HepG2 (cell line): ENCODE data around the gene SIAH1. TPM values are rescaled to one million over a fixed set of nuclear protein-coding genes. Genes with fewer than 3 reads are reported as not detected.

Source experiments
- ATAC-seq: fragments of 200-7000 bp; cut with Tn5 transposase; 3 replicates; pipeline ENCODE4 v1.9.1; 2020; ENCODE audit warnings: mild to moderate bottlenecking, moderate library complexity
- BruUV-seq: library from RNA; stranded (reverse); fragments of 400-500 nt; replicated peaks from 2 replicates; lab custom pipeline; 2021; lab: Mats Ljungman, UMichigan
- CTCF ChIA-PET: fragments of 300-600 bp; formaldehyde crosslinking; extraction: SDS; loops from one replicate; lab custom pipeline; 2021; ENCODE audit warnings: low total read pairs, inconsistent platforms, low intra/inter-chr PET ratio; lab: Yijun Ruan, JAX
- POLR2A ChIA-PET: fragments of 350-600 bp; sonication (Branson Sonifier 250); formaldehyde crosslinking; loops from one replicate; lab custom pipeline; 2020; ENCODE audit warnings: antibody characterized with exemption, inconsistent platforms; lab: Yijun Ruan, JAX
- DNase-seq: peaks from one replicate; pipeline ENCODE4 v3.0.0-alpha.2; 2015; ENCODE audit warnings: low spot score
- FAIRE-seq: peaks from 3 replicates; lab custom pipeline; 2011; peaks lifted over from hg19 to GRCh38; lab: Jason Lieb, UNC
- H2AFZ ChIP-seq: one replicate; pipeline ENCODE4 v1.6.1; 2011; ENCODE audit warnings: low read length, inconsistent platforms
- H3K27ac ChIP-seq: fragments of 300-600 bp; 3 replicates; pipeline ENCODE4 v1.8.0; 2011; ENCODE audit warnings: mixed run types, mild to moderate bottlenecking, mixed read lengths, low read length, inconsistent platforms; ENCODE audit not compliant: insufficient read depth; ENCODE audit errors: extremely low read length
- H3K27me3 ChIP-seq, 2 experiments: fragments of 200-600 bp in 1 of 2; 2 replicates in 1 of 2; 3 replicates in 1 of 2; pipeline versions ENCODE4 v1.6.0 to v1.8.0; 2011; ENCODE audit warnings: low read length in 2 of 2, mild to moderate bottlenecking in 2 of 2, moderate library complexity in 2 of 2, inconsistent platforms in 1 of 2; ENCODE audit not compliant: insufficient read depth in 2 of 2, control insufficient read depth in 1 of 2
- H3K36me3 ChIP-seq, 2 experiments: fragments of 200-600 bp in 1 of 2; replicated peaks in 1 of 2; 2 replicates in 1 of 2; 3 replicates in 1 of 2; pipeline versions ENCODE4 v1.5.1 to v1.8.0; 2011; ENCODE audit warnings: low read length in 2 of 2, inconsistent platforms in 1 of 2; ENCODE audit not compliant: insufficient read depth in 2 of 2, control insufficient read depth in 1 of 2
- H3K4me1 ChIP-seq: 2 replicates; pipeline ENCODE4 v1.5.1; 2012; ENCODE audit warnings: low read length, inconsistent platforms; ENCODE audit not compliant: insufficient read depth
- H3K4me2 ChIP-seq: 2 replicates; pipeline ENCODE4 v1.6.0; 2011; ENCODE audit warnings: low read depth, low read length, inconsistent platforms
- H3K4me3 ChIP-seq, 3 experiments: fragments of 200-600 bp in 1 of 3; sonication (generic), shearing (Covaris generic) in 1 of 3; replicated peaks in 1 of 3; 2 replicates each; pipeline ENCODE4 v1.5.1; 2011 to 2016; ENCODE audit warnings: low read length in 3 of 3, inconsistent platforms in 2 of 3, low read depth in 2 of 3, mild to moderate bottlenecking in 2 of 3, control low read depth in 1 of 3, mixed read lengths in 1 of 3; ENCODE audit not compliant: insufficient read depth in 1 of 3
- H3K79me2 ChIP-seq: one replicate; pipeline ENCODE4 v1.6.1; 2011; ENCODE audit warnings: low read length, inconsistent platforms; ENCODE audit not compliant: insufficient read depth
- H3K9ac ChIP-seq: 2 replicates; pipeline ENCODE4 v1.6.0; 2011; ENCODE audit warnings: mild to moderate bottlenecking, low read depth, low read length, inconsistent platforms; ENCODE audit not compliant: insufficient read depth
- H3K9me3 ChIP-seq: 2 replicates; pipeline ENCODE4 v1.5.1; 2012; ENCODE audit warnings: mild to moderate bottlenecking, low read length
- H4K20me1 ChIP-seq: 2 replicates; pipeline ENCODE4 v1.6.0; 2011; ENCODE audit warnings: inconsistent platforms, mild to moderate bottlenecking, low read length, moderate library complexity; ENCODE audit not compliant: insufficient read depth
- GLI4 ChIP-seq: sonication (generic); formaldehyde crosslinking; IDR thresholded peaks from 2 replicates; pipeline ENCODE4 v1.5.1; 2020; ENCODE audit warnings: missing genetic modification reagents, mild to moderate bottlenecking, moderate library complexity, borderline replicate concordance
- HNRNPUL1 ChIP-seq: fragments of 200-400 bp; formaldehyde crosslinking; IDR thresholded peaks from 2 replicates; pipeline ENCODE4 v1.6.1; 2017; ENCODE audit warnings: low read depth, mild to moderate bottlenecking, low read length, moderate library complexity
- SATB2 ChIP-seq: sonication (generic); formaldehyde crosslinking; IDR thresholded peaks from 2 replicates; pipeline ENCODE4 v1.5.0; 2020; ENCODE audit warnings: missing genetic modification reagents
- SCMH1 ChIP-seq: sonication (generic); formaldehyde crosslinking; IDR thresholded peaks from 2 replicates; pipeline ENCODE4 v1.9.0; 2021; ENCODE audit warnings: missing genetic modification reagents, mild to moderate bottlenecking, borderline replicate concordance
- TAF1 ChIP-seq: sonication (generic); formaldehyde crosslinking; IDR thresholded peaks from 2 replicates; pipeline ENCODE4 v1.4.0; 2020; ENCODE audit warnings: missing genetic modification reagents
- ZBTB3 ChIP-seq: sonication (generic); formaldehyde crosslinking; IDR thresholded peaks from 2 replicates; pipeline ENCODE4 v1.4.0; 2020; ENCODE audit warnings: low read depth, mild to moderate bottlenecking, moderate library complexity, missing genetic modification reagents, borderline replicate concordance
- ZMAT3 ChIP-seq: sonication (generic); formaldehyde crosslinking; conservative IDR thresholded peaks from 2 replicates; pipeline ENCODE4 v1.7.0; 2021; ENCODE audit warnings: missing genetic modification reagents
- ZNF12 ChIP-seq: sonication (generic); formaldehyde crosslinking; IDR thresholded peaks from 2 replicates; pipeline ENCODE4 v1.5.0; 2020; ENCODE audit warnings: missing genetic modification reagents
- ZZZ3 ChIP-seq: sonication (generic); formaldehyde crosslinking; IDR thresholded peaks from 2 replicates; pipeline ENCODE4 v1.4.0; 2020; ENCODE audit warnings: missing genetic modification reagents, mild to moderate bottlenecking, borderline replicate concordance
- WGBS: methylation state at CpG from one replicate; pipeline ENCODE4 v1.1.6; 2017; ENCODE audit warnings: low lambda C conversion rate; 5-methylcytosine and 5-hydroxymethylcytosine counted together
- in situ Hi-C: cut with HindIII; loops from 2 replicates; pipeline ENCODE4 v1.10.0; 2017; ENCODE audit warnings: low pct_unique_long_range_greater_than_20kb; ENCODE audit not compliant: extremely low pct_ligation_motif_present
- intact Hi-C: fragments of 100-400 bp; cut with micrococcal nuclease; formaldehyde crosslinking; loops from one replicate; pipeline ENCODE4 v1.10.0; 2022; ENCODE audit not compliant: unreplicated experiment
- polyA plus RNA-seq, 8 experiments: library from polyadenylated mRNA; depleted of rRNA in 3 of 8; stranded (reverse) in 7 of 8; unstranded in 1 of 8; fragments of >200 nt; fragmentation: Illumina TruSeq in 4 of 8; extraction: Trizol in 4 of 8; gene quantifications; 2 replicates each; pipeline versions ENCODE4 v1.2.1 to v1.2.3, GENCODE V29; 2011 to 2016; ENCODE audit warnings: low read depth in 4 of 8, missing spikeins in 1 of 8, mixed read lengths in 1 of 8; ENCODE audit not compliant: insufficient read depth in 1 of 8
- total RNA-seq, 5 experiments: library from RNA; depleted of rRNA; stranded (reverse); fragments of >200 nt; fragmentation: Illumina TruSeq; extraction: Trizol; gene quantifications; 2 replicates each; pipeline ENCODE4 v1.2.3, GENCODE V29; 2016; ENCODE audit warnings: low read depth in 1 of 5
- TF ChIP-seq, protein P1 (sequence below): sonication (generic); formaldehyde crosslinking; IDR thresholded peaks from 2 replicates; pipeline ENCODE4 v1.5.0; 2020; ENCODE audit warnings: mild to moderate bottlenecking, missing genetic modification reagents, borderline replicate concordance
- TF ChIP-seq, protein P2 (sequence below): sonication (generic); formaldehyde crosslinking; IDR thresholded peaks from 2 replicates; pipeline ENCODE4 v1.4.0; 2020; ENCODE audit warnings: missing genetic modification reagents
- TF ChIP-seq, protein P3 (sequence below): sonication (generic); formaldehyde crosslinking; IDR thresholded peaks from 2 replicates; pipeline ENCODE4 v1.4.0; 2020; ENCODE audit warnings: mild to moderate bottlenecking, missing genetic modification reagents
- TF ChIP-seq, protein P4 (sequence below): sonication (generic); formaldehyde crosslinking; IDR thresholded peaks from 2 replicates; pipeline ENCODE4 v1.4.0; 2020; ENCODE audit warnings: missing genetic modification reagents; ENCODE audit errors: not compliant biosample characterization
- TF ChIP-seq, protein P5 (sequence below): IDR thresholded peaks from 2 replicates; pipeline ENCODE4 v1.6.1; 2016; ENCODE audit warnings: missing compliant biosample characterization, missing genetic modification reagents, borderline replicate concordance

The SIAH1 gene
- total and polyA plus RNA-seq, 2 of the 13 experiments (the other 11 are each of a cell fraction or from before 2014, with no cell fraction given), result 16.0 to 28.6 TPM

DNA sequence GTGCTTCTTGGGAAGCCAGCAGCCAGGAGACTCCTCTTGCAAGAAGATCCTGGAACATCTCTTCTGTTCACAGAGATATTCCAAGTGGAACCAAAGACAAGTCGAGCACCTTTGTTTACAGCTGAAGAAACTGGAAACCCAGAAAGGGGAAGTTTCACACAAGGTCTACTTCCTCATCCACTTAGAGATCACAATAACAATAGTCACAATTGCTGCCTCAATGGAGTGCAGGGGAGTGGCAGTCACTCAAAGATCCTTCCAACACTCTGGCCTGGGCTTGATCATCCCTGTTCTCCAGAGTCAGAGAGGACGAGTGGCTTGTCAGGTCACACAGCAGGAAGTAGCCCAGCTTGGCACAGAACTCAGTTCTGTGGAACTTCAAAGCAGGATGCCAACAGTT, 46.9 kb upstream of the SIAH1 start:
- 25% methylated on average over 2 of the region's 2 CpGs for WGBS
- in situ Hi-C loops, result no loop called here
- DNase-seq (no peak), FAIRE-seq (no peak), ATAC-seq (no peak)
- peaks cover 2 to 13% of the 10 kb centered on the region in 2 experiments; a peak in 4 of 5 replicates for H3K27me3 ChIP-seq
- H3K79me2 ChIP-seq, result no peaks in the 10 kb centered on the region
- ChIA-PET CTCF (no interaction called here), POLR2A (no interaction called here)
- no TSS peak for BruUV-seq
- H3K4me1 ChIP-seq, result peaks cover 38% of the 10 kb centered on the region
- no peak overlapping the region for H3K9ac ChIP-seq
- H3K36me3 ChIP-seq, result no peaks in the 10 kb centered on the region
- intact Hi-C loops, result no loop called here
- no peak overlapping the region for H2AFZ ChIP-seq
- no peaks in the 10 kb centered on the region for H4K20me1 ChIP-seq
- H3K4me2 ChIP-seq, result no peak overlapping the region
- no peak overlapping the region for H3K4me3 ChIP-seq
- H3K9me3 ChIP-seq, result no peaks in the 10 kb centered on the region
- H3K27ac ChIP-seq, result no peak overlapping the region
- TF ChIP-seq SATB2 (no peak), GLI4 (CRISPR knock-in tag) (no peak), HNRNPUL1 (no peak), ZZZ3 (CRISPR knock-in tag) (no peak), ZNF12 (CRISPR knock-in tag) (no peak), ZBTB3 (CRISPR knock-in tag) (no peak), ZMAT3 (CRISPR knock-in tag) (no peak), TAF1 (CRISPR knock-in tag) (no peak), SCMH1 (CRISPR knock-in tag) (no peak)
- TF ChIP-seq, protein P1, sequence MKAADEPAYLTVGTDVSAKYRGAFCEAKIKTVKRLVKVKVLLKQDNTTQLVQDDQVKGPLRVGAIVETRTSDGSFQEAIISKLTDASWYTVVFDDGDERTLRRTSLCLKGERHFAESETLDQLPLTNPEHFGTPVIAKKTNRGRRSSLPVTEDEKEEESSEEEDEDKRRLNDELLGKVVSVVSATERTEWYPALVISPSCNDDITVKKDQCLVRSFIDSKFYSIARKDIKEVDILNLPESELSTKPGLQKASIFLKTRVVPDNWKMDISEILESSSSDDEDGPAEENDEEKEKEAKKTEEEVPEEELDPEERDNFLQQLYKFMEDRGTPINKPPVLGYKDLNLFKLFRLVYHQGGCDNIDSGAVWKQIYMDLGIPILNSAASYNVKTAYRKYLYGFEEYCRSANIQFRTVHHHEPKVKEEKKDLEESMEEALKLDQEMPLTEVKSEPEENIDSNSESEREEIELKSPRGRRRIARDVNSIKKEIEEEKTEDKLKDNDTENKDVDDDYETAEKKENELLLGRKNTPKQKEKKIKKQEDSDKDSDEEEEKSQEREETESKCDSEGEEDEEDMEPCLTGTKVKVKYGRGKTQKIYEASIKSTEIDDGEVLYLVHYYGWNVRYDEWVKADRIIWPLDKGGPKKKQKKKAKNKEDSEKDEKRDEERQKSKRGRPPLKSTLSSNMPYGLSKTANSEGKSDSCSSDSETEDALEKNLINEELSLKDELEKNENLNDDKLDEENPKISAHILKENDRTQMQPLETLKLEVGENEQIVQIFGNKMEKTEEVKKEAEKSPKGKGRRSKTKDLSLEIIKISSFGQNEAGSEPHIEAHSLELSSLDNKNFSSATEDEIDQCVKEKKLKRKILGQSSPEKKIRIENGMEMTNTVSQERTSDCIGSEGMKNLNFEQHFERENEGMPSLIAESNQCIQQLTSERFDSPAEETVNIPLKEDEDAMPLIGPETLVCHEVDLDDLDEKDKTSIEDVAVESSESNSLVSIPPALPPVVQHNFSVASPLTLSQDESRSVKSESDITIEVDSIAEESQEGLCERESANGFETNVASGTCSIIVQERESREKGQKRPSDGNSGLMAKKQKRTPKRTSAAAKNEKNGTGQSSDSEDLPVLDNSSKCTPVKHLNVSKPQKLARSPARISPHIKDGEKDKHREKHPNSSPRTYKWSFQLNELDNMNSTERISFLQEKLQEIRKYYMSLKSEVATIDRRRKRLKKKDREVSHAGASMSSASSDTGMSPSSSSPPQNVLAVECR (CRISPR knock-in tag), result no peak
- TF ChIP-seq, protein P2, sequence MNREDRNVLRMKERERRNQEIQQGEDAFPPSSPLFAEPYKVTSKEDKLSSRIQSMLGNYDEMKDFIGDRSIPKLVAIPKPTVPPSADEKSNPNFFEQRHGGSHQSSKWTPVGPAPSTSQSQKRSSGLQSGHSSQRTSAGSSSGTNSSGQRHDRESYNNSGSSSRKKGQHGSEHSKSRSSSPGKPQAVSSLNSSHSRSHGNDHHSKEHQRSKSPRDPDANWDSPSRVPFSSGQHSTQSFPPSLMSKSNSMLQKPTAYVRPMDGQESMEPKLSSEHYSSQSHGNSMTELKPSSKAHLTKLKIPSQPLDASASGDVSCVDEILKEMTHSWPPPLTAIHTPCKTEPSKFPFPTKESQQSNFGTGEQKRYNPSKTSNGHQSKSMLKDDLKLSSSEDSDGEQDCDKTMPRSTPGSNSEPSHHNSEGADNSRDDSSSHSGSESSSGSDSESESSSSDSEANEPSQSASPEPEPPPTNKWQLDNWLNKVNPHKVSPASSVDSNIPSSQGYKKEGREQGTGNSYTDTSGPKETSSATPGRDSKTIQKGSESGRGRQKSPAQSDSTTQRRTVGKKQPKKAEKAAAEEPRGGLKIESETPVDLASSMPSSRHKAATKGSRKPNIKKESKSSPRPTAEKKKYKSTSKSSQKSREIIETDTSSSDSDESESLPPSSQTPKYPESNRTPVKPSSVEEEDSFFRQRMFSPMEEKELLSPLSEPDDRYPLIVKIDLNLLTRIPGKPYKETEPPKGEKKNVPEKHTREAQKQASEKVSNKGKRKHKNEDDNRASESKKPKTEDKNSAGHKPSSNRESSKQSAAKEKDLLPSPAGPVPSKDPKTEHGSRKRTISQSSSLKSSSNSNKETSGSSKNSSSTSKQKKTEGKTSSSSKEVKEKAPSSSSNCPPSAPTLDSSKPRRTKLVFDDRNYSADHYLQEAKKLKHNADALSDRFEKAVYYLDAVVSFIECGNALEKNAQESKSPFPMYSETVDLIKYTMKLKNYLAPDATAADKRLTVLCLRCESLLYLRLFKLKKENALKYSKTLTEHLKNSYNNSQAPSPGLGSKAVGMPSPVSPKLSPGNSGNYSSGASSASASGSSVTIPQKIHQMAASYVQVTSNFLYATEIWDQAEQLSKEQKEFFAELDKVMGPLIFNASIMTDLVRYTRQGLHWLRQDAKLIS (CRISPR knock-in tag), result no peak
- TF ChIP-seq, protein P3, sequence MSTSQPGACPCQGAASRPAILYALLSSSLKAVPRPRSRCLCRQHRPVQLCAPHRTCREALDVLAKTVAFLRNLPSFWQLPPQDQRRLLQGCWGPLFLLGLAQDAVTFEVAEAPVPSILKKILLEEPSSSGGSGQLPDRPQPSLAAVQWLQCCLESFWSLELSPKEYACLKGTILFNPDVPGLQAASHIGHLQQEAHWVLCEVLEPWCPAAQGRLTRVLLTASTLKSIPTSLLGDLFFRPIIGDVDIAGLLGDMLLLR, result no peak
- TF ChIP-seq, protein P4, sequence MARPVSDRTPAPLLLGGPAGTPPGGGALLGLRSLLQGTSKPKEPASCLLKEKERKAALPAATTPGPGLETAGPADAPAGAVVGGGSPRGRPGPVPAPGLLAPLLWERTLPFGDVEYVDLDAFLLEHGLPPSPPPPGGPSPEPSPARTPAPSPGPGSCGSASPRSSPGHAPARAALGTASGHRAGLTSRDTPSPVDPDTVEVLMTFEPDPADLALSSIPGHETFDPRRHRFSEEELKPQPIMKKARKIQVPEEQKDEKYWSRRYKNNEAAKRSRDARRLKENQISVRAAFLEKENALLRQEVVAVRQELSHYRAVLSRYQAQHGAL (CRISPR knock-in tag), result no peak
- TF ChIP-seq, protein P5, sequence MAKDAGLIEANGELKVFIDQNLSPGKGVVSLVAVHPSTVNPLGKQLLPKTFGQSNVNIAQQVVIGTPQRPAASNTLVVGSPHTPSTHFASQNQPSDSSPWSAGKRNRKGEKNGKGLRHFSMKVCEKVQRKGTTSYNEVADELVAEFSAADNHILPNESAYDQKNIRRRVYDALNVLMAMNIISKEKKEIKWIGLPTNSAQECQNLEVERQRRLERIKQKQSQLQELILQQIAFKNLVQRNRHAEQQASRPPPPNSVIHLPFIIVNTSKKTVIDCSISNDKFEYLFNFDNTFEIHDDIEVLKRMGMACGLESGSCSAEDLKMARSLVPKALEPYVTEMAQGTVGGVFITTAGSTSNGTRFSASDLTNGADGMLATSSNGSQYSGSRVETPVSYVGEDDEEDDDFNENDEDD, result no peak
